Stimulated activated CD4-positive, alpha-beta T cell treated with anti-CD3 and anti-CD28 coated beads, TNF-alpha, amount 100 ng/mL, for 1 hour (primary cell): ENCODE measurements around the gene ADIPOR2.

Source experiments
- DNase-seq, 3 donors: peaks; one replicate each; pipeline ENCODE4 v3.0.0-alpha.2; 2020; ENCODE audit warnings: low read depth in 3 of 3, low spot score in 1 of 3

Gene ADIPOR2

DNA sequence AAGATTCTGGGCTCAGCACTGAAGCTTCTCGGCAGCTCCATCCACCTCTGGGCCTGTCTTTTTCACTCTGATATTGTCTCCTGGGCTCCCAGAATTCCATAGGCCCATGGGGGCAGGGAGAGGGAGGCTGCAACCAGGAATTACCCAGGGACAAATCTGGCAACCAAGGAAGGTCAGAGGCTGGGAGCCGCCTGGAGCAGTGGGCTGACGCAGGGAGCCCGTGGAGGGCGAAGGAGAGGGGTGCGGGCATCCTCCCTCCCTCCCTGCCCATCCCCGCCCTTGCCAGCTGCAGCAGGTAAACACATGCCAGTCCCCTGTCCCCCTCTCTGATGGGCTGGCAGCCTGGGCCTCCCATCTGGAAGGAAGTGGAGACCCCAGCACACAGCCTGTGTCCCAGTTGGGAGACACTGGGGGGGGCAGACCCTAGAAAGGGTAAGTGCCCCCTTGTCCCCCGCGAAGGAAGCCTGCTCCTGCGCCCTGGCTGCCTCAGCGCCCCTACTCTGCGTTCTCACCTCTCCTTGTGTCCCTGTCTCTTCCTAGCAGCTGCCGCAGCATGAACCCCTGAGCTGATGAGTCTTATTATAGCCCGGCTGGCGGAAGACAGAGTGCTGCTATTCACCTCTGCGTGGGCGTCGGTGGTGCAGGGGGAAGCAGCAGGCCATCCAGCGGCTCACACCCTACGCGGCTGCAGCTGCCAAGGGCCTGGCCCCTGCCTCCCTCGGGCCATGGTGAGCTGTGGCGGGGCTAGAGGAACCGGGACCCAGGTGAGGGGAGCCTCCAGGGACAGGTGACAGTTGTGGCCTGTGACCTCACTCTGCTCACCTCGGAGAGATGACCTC lies 136.2 kb downstream of the ADIPOR2 start:
- DNase-seq, result no peak

DNA sequence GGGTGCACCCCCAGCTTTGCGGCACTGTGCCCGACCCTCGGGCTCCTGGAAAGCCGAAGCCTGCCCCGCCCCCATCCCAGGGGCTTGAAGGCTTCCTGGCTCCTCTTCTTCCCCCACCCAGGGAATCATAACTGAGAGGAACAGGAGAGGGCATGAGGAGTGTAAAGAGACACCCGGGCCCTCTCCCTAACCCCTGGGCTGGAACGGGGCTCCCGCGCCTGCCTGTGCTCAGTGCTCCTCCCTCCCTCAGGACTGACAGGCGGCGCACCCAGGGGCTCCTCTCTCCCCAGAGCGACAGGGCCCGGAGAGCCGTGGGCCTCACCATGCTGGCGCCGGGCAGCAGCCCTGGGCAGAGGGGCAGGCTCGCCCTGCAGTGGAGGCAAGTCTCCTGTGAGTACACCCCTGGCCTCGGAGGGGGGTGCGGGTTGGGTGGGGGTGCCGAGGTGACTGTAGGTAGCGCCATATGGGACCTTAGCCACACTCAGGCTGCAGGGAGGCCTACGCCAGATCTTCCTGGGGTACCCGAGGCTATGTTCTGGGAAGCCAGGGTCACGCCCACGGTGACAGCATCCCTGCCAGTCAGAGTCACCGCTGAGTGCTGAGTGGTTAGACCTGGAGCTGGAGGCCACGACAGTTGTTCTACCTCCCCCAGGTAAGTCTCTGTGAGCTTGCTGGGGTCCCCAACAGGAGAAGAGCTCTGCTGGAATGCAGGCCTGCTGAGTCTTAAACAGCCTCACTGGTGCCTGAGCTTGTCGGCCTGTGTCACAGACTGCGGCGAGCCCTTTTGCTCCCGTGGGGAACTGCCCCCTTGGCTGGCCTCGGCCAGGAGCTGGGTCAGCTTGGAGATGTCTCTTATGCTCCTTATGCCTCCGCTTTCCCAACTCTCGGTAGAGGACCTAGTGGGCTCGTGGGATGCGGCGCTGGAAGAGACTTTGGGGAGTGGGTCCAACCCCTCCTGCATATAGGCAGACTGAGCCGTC lies 137.2 kb downstream of the ADIPOR2 start:
- DNase-seq, result no peak

DNA sequence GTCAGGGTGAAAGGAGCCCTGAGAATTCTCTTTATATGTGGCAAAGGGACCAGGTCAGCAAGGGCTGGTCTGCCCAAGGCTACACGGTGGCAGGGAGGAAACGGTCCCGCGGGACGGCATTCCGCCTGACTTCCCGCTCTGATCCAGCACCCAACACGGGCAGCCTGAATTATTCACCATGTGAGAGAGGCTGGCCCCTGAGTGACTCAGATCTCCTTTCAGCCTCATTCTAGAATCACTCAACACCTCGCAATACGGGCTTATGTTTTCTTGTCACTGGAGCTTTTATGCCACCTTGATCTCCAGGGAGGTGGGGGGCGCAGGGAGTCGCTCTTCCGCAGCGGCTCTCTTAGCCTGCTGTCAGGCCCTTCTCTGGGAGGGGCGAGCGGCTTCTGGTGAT lies 138.0 kb downstream of the ADIPOR2 start:
- DNase-seq, result no peak

DNA sequence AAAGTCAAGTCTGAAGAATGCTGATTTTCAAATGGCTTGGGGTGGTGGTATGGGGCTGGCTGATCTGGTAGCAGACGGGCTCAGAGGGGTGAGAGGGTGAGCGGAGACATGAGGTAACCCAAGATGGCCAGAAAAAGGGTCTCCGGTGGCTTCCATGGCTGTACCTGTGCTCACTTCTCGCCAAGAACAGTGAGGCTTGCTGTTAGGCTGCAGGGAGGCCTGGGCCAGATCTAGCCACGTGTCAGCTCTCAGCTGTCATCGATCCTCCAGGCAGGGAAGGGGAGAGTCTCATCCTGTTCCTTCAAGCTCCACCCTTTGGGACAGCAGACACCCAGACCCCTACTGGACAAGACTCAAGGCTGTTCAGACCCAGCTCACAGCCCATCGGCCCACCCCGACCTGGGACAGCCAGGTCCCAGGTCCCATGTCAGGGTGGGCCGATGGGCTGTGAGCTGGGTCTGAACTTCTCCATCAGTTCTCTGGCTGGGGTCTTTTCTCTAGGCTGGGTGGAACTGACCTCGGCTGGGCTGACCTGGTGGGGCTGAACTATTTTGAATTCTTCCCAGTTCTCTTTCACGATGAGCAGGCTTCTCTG lies 138.5 kb downstream of the ADIPOR2 start:
- DNase-seq, result no peak

DNA sequence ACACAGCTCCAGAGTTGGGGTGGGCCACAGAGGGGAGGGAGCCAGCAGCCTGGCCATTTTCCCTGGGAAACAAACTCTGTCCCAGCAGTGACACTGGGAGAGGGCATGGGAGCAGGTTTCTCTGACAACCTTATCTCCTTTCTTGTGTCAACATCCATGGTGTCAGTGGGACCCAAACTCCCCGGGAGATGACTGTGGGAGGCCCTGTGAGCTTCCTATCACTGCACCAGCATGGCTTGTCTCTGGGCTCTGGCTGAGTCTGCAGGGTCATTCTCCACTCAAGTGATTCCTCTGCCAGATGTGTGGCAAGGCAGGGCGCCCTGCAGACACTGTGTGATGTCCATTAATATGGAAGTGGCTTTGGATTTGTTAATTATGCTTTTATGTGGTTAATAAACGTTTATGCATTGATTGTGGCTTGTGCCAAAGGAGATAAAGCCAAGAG lies 139.6 kb downstream of the ADIPOR2 start:
- no peak for DNase-seq

DNA sequence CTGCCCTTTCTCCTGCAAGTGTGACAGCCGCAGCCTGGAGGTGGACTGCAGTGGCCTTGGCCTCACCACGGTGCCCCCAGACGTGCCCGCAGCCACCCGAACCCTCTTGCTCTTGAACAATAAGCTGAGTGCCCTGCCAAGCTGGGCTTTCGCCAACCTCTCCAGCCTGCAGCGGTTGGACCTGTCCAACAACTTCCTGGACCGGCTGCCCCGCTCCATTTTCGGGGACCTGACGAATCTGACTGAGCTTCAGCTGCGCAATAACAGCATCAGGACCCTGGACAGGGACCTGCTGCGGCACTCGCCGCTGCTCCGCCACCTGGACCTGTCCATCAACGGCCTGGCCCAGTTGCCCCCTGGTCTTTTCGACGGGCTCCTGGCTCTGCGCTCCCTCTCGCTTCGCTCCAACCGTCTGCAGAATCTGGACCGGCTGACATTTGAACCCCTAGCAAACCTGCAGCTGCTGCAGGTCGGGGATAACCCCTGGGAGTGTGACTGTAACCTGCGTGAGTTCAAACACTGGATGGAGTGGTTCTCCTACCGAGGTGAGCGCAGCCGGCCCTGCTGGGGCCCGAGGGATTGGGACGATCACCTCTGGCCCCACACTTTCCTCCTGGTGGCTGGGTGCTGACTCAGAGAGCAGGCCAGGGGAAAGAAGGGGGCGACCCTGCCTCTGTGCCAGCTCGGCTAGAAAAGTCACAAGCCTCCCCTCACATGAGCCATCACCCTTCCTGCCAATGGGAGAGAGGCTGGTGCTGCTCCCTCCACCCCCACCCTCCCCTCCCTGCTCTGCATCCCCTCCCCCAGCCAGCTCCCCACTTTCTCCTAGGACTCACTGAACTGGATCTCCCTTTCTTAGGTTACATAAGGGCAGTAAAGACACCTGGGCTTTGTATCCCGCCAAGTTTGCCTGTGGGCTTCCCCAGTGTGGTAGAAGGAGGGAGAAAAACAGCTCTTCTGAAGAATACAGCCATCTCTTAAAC lies 140.4 kb downstream of the ADIPOR2 start:
- no peak for DNase-seq

DNA sequence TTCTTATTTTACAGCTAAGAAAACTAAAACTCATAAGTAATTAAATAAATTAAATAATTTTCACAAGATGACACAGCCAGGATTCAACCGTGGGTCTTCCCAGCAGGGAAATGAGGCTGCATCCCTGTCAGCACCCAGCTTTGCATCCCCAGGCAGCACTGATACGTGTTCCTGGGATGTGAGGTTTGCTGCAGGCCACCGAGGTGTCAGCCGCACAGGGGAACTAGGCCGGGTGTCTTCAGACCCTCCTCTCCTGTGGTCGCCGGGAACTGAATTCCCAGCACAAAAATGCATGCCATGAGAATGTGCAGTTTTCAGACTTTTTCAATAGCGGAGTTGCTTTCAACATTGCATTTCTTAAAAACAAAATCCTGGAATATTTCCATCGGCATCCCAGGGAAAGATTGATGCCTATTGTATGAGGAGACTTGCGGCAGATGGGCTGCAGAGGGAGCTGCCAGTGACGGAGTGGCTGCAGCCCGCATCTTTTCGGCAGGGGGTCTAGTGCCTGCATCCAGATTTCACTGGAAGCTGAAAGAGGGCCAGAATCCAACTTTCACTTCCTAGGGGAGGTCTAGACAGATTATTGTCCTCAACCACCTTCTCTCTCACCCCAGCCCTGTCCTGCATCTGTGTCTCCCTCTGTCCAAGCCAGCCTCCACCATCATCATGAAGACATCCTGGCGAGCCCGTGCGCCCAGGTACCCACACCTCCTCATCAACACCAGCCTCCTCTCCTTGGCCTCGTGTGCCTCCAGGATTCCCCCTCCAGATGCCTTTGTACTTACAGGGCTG lies 142.1 kb downstream of the ADIPOR2 start:
- DNase-seq, result no peak

DNA sequence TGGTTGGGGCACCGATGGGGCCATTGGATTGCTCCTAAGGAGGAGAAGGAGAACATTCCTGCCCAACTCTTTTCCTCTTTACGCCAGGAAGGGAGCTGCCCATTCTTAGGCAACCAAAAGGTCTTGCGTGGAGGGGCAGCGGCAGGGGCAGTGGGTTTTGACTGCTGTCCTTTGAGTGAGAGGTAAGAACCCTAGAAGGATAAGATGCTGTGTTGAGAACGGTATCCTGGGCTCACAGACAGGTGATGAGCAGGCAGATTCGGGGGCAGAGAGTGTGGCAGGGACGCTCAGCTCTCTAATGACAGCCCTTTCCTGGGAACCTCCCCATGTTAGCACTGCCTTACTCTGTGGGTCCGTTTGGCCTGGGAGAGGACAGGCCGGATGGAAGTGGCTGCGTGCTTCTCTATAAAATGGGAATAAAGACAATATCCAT lies 142.7 kb downstream of the ADIPOR2 start:
- no peak for DNase-seq

- DNase-seq, result no peak
These were observed 143.5 kb downstream of the ADIPOR2 start for GRCh38 chr12:1834186-1834925.

- no peak for DNase-seq
These were observed 144.6 kb downstream of the ADIPOR2 start for GRCh38 chr12:1835211-1836131.

GRCh38 chr12:1836241-1836803 lies 145.5 kb downstream of the ADIPOR2 start:
- no peak for DNase-seq

DNA sequence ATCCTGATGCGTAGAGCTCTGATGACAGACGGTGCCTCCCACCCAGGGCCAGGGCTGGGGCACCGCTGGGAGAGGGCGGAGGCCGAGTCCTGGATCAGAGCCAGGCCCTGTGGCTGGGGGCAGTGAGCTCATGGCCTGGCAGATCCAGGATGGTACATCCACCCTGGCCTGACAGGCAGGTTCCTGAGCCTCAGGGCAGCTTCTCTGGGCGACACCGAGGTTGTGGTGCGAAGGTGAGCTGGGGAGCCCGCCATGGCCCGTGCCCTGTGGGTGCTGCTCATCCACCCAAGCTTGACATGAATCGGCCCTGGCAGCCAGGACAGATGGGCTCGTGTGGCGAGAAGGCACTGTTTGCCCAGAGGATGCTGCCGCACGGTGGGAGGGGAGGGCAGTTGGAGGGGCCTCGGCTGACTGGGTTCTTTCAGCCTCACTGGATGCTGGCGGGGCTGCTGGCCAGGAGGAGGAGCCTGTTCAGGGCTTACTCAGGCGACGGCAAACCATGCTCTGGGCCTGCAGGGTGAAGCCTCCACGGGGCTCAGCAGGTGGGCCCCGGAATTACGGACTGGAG lies 146.1 kb downstream of the ADIPOR2 start:
- DNase-seq, result no peak

DNA sequence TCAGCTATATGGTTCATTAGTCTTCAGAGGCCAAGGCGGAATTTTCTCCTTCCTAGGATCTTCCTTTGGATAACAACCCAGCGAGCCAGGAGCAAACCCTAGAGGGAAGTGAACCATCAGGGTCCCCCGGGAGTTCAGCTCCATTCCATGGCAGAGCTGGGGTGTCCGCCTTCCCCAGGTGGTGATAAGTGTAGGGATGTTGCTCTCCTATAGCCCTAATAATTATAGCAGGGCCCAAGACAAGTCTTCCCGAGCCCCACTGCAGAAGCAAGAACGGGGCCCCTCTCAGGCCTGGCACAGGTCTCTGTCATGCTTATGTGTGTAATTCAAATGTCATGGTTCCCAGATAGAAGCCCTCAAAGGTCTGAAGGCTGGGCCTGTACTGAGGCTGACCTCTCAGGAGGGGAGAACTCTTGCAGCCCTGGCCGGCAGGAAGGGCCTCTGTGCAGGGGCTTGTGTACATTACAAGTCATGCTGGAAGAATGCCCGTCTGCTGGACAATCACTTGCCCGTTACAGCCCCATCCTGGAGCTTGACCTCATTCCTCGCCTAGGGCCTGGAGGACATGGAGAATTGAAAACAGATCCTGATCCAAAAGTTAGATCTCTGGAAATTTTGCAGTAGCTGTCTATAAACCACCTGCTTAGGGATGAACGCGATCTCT lies 146.8 kb downstream of the ADIPOR2 start:
- DNase-seq, result no peak
